HCT116 (cell line): Measurements from ENCODE around the gene RBMS1. TPM values are rescaled to one million over a fixed set of nuclear protein-coding genes. Genes with fewer than 3 reads are reported as not detected.

Experiments
- ATAC-seq: fragments of 200-7000 bp; cut with Tn5 transposase; 2 replicates; pipeline ENCODE4 v1.9.1; 2020; ENCODE audit warnings: mild to moderate bottlenecking, moderate library complexity
- BruUV-seq: library from RNA; stranded (reverse); fragments of 400-500 nt; replicated peaks from 2 replicates; lab custom pipeline; 2021; lab: Mats Ljungman, UMichigan
- CTCF ChIA-PET: fragments of 300-600 bp; sonication (Branson Sonifier 250); formaldehyde crosslinking; loops from one replicate; lab custom pipeline; 2021; ENCODE audit warnings: antibody characterized with exemption; lab: Charles Lee
- POLR2A ChIA-PET: fragments of 300-600, 350-600 bp; sonication (Branson Sonifier 250); formaldehyde crosslinking; loops from one replicate; lab custom pipeline; 2021; ENCODE audit warnings: antibody characterized with exemption; lab: Charles Lee
- RAD21 ChIA-PET, 2 experiments: fragments of 300-600 bp; sonication (Branson Sonifier 250); formaldehyde crosslinking; loops; one replicate each; lab custom pipeline; 2023; ENCODE audit warnings: low total read pairs in 2 of 2; ENCODE audit not compliant: uncharacterized antibody in 2 of 2, unreplicated experiment in 2 of 2, low non-redundant PET in 1 of 2; lab: Charles Lee
- DNase-seq: peaks from one replicate; pipeline ENCODE4 v3.0.0-alpha.2; 2010; ENCODE audit warnings: low read depth, low spot score
- H2AFZ ChIP-seq: fragments of 200-600 bp; shearing (Covaris generic), sonication (generic); 2 replicates; pipeline ENCODE4 v1.6.1; 2017; ENCODE audit warnings: low read depth, mixed run types, mixed read lengths, antibody characterized with exemption, low read length; ENCODE audit not compliant: poor library complexity, severe bottlenecking
- H3K27ac ChIP-seq: 2 replicates; pipeline ENCODE4 v1.5.1; 2012; ENCODE audit warnings: low read depth, low read length
- H3K27me3 ChIP-seq: fragments of 200-600 bp; sonication (generic); 2 replicates; pipeline ENCODE4 v1.6.1; 2016; ENCODE audit warnings: mixed run types, low read length, mixed read lengths; ENCODE audit not compliant: insufficient read depth
- H3K36me3 ChIP-seq, 2 experiments: fragments of 200-500 bp in 1 of 2; fragments of 200-600 bp in 1 of 2; sonication (Bioruptor generic) in 1 of 2; sonication (generic) in 1 of 2; 2 replicates each; pipeline versions ENCODE4 v1.5.1 to v1.6.1; 2014 to 2016; ENCODE audit warnings: low read length in 2 of 2, inconsistent platforms in 1 of 2, mixed read lengths in 1 of 2, mixed run types in 1 of 2; ENCODE audit not compliant: insufficient read depth in 2 of 2, control insufficient read depth in 1 of 2
- H3K4me1 ChIP-seq, 2 experiments: fragments of 200-600 bp in 1 of 2; sonication (generic) in 1 of 2; 2 replicates each; pipeline versions ENCODE4 v1.5.1 to v1.6.1; 2012 to 2017; ENCODE audit warnings: low read length in 2 of 2, inconsistent platforms in 1 of 2, mild to moderate bottlenecking in 1 of 2, mixed read lengths in 1 of 2, mixed run types in 1 of 2, moderate library complexity in 1 of 2; ENCODE audit not compliant: insufficient read depth in 2 of 2, control insufficient read depth in 1 of 2
- H3K4me2 ChIP-seq: fragments of 200-600 bp; sonication (generic); 2 replicates; pipeline ENCODE4 v1.6.1; 2017; ENCODE audit warnings: mixed run types, low read length, mixed read lengths
- H3K4me3 ChIP-seq, 2 experiments: fragments of 200-600 bp in 1 of 2; sonication (generic) in 1 of 2; replicated peaks in 1 of 2; 2 replicates each; pipeline ENCODE4 v1.5.1; 2011 to 2016; ENCODE audit warnings: low read length in 2 of 2, control low read depth in 1 of 2, low read depth in 1 of 2, mild to moderate bottlenecking in 1 of 2, mixed read lengths in 1 of 2, mixed run types in 1 of 2
- H3K79me2 ChIP-seq: fragments of 200-600 bp; sonication (generic); 2 replicates; pipeline ENCODE4 v1.6.1; 2017; ENCODE audit warnings: mild to moderate bottlenecking, mixed run types, low read length, moderate library complexity, mixed read lengths; ENCODE audit not compliant: insufficient read depth
- H3K9ac ChIP-seq: fragments of 200-600 bp; sonication (generic); 2 replicates; pipeline ENCODE4 v1.6.1; 2016; ENCODE audit warnings: low read length, mixed read lengths
- H3K9me2 ChIP-seq: fragments of 200-600 bp; sonication (generic), shearing (Covaris generic); 2 replicates; pipeline ENCODE4 v1.6.1; 2017; ENCODE audit warnings: mixed run types, mild to moderate bottlenecking, moderate library complexity; ENCODE audit not compliant: insufficient read depth
- H3K9me3 ChIP-seq, 2 experiments: fragments of 200-500 bp in 1 of 2; fragments of 200-600 bp in 1 of 2; sonication (Bioruptor generic) in 1 of 2; sonication (generic) in 1 of 2; 2 replicates each; pipeline ENCODE4 v1.6.1; 2014 to 2017; ENCODE audit warnings: low read length in 2 of 2, mixed read lengths in 2 of 2, inconsistent platforms in 1 of 2, low read depth in 1 of 2, mild to moderate bottlenecking in 1 of 2, mixed run types in 1 of 2, moderate library complexity in 1 of 2; ENCODE audit not compliant: control insufficient read depth in 1 of 2, insufficient read depth in 1 of 2
- H4K20me1 ChIP-seq: fragments of 200-600 bp; sonication (generic), shearing (Covaris generic); 2 replicates; pipeline ENCODE4 v1.6.1; 2017; ENCODE audit warnings: mixed run types, mild to moderate bottlenecking, moderate library complexity; ENCODE audit not compliant: insufficient read depth
- CBX3 ChIP-seq: IDR thresholded peaks from 2 replicates; pipeline ENCODE4 v1.6.1; 2012; ENCODE audit warnings: low read depth
- EGR1 ChIP-seq: IDR thresholded peaks from 2 replicates; pipeline ENCODE4 v1.6.1; 2012; ENCODE audit warnings: low read depth
- ELF1 ChIP-seq: IDR thresholded peaks from 2 replicates; pipeline ENCODE4 v1.6.1; 2012; ENCODE audit warnings: low read depth, borderline replicate concordance
- EZH2 ChIP-seq: fragments of 200-600 bp; sonication (generic); IDR thresholded peaks from 2 replicates; pipeline ENCODE4 v1.6.1; 2017; ENCODE audit warnings: antibody characterized with exemption, mixed run types
- EZH2phosphoT487 ChIP-seq: fragments of 200-600 bp; IDR thresholded peaks from 2 replicates; pipeline ENCODE4 v1.6.1; 2018; ENCODE audit warnings: antibody characterized with exemption, borderline replicate concordance
- FOSL1 ChIP-seq: IDR thresholded peaks from 2 replicates; pipeline ENCODE4 v1.6.1; 2012; ENCODE audit warnings: low read depth
- JUND ChIP-seq: IDR thresholded peaks from 2 replicates; pipeline ENCODE4 v1.6.1; 2012
- POLR2AphosphoS5 ChIP-seq: IDR thresholded peaks from 2 replicates; pipeline ENCODE4 v1.6.1; 2011; ENCODE audit warnings: mild to moderate bottlenecking, low read depth, low read length, moderate library complexity
- RAD21 ChIP-seq: IDR thresholded peaks from 2 replicates; pipeline ENCODE4 v1.6.1; 2012; ENCODE audit warnings: low read depth, mild to moderate bottlenecking
- SIN3A ChIP-seq: IDR thresholded peaks from 2 replicates; pipeline ENCODE4 v1.6.1; 2012; ENCODE audit warnings: low read depth
- SP1 ChIP-seq: IDR thresholded peaks from 2 replicates; pipeline ENCODE4 v1.6.1; 2012; ENCODE audit warnings: low read depth
- SRF ChIP-seq: IDR thresholded peaks from 2 replicates; pipeline ENCODE4 v1.6.1; 2012; ENCODE audit warnings: low read depth
- YY1 ChIP-seq: IDR thresholded peaks from 2 replicates; pipeline ENCODE4 v1.6.1; 2011; ENCODE audit warnings: low read length, low read depth, moderate library complexity, mild to moderate bottlenecking; ENCODE audit not compliant: insufficient replicate concordance; ENCODE audit errors: extremely low read depth
- ZFX ChIP-seq: fragments of 450-650 bp; IDR thresholded peaks from 2 replicates; pipeline ENCODE4 v1.6.1; 2017
- ZNF274 ChIP-seq: fragments of 200-500 bp; sonication (Bioruptor generic); IDR thresholded peaks from 2 replicates; pipeline ENCODE4 v1.6.1; 2014; ENCODE audit warnings: mild to moderate bottlenecking, low read depth, low read length, inconsistent platforms
- intact Hi-C: fragments of 100-400 bp; cut with micrococcal nuclease; formaldehyde crosslinking; loops from 2 replicates; pipeline ENCODE4 v1.10.0; 2022
- total RNA-seq: library from RNA; stranded (reverse); gene quantifications from one replicate; pipeline ENCODE4 v1.2.1, GENCODE V29; 2021; ENCODE audit not compliant: unreplicated experiment
- TF ChIP-seq, protein P1 (sequence below): IDR thresholded peaks from 2 replicates; pipeline ENCODE4 v1.6.1; 2011; ENCODE audit warnings: mild to moderate bottlenecking, low read length, moderate library complexity; ENCODE audit not compliant: insufficient replicate concordance; ENCODE audit errors: extremely low read depth
- TF ChIP-seq, protein P2 (sequence below): IDR thresholded peaks from 2 replicates; pipeline ENCODE4 v1.6.1; 2012
- TF ChIP-seq, protein P3 (sequence below): IDR thresholded peaks from 2 replicates; pipeline ENCODE4 v1.6.1; 2012; ENCODE audit warnings: low read depth

RBMS1 gene
- total RNA-seq, 1 experiment from 2014 or later, result 17.6 TPM

DNA sequence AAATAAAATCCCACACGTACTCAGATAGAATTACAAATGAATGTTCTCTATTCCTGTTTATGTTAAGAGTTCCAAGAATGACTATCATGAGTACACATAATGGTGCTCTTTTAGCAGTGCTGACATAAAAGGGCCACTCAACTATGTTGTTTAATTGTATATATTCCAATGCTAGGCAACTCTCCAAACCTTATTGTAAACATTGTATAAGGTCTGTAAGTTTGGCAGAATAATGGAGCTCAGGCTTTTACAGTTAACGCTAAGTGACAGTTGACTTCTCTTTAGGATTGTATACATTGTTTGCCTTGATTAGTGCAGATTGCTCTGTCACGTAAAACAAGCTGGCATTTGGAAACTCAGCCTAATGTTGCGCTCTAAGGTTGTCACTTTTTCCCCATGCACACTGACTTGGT is 20.8 kb downstream of the RBMS1 start:
- Histone ChIP-seq H3K36me3 (no peaks in the 10 kb centered on the region), H3K4me1 (no peaks in the 10 kb centered on the region), H3K9ac (no peak overlapping the region), H3K27me3 (no peaks in the 10 kb centered on the region), H3K4me2 (no peak overlapping the region), H4K20me1 (no peaks in the 10 kb centered on the region), H3K27ac (no peak overlapping the region), H3K9me2 (no peaks in the 10 kb centered on the region), H3K9me3 (no peaks in the 10 kb centered on the region), H2AFZ (no peak overlapping the region), H3K4me3 (no peak overlapping the region), H3K79me2 (no peaks in the 10 kb centered on the region)
- no peak for TF ChIP-seq POLR2AphosphoS5
- TF ChIP-seq, protein P1, sequence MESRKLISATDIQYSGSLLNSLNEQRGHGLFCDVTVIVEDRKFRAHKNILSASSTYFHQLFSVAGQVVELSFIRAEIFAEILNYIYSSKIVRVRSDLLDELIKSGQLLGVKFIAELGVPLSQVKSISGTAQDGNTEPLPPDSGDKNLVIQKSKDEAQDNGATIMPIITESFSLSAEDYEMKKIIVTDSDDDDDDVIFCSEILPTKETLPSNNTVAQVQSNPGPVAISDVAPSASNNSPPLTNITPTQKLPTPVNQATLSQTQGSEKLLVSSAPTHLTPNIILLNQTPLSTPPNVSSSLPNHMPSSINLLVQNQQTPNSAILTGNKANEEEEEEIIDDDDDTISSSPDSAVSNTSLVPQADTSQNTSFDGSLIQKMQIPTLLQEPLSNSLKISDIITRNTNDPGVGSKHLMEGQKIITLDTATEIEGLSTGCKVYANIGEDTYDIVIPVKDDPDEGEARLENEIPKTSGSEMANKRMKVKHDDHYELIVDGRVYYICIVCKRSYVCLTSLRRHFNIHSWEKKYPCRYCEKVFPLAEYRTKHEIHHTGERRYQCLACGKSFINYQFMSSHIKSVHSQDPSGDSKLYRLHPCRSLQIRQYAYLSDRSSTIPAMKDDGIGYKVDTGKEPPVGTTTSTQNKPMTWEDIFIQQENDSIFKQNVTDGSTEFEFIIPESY, result no peak
- TF ChIP-seq ZNF274, result no peak
- TF ChIP-seq ZFX, result no peak
- TF ChIP-seq SIN3A, result no peak
- TF ChIP-seq, protein P2, sequence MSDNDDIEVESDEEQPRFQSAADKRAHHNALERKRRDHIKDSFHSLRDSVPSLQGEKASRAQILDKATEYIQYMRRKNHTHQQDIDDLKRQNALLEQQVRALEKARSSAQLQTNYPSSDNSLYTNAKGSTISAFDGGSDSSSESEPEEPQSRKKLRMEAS, result no peak
- TF ChIP-seq EZH2, result no peak
- no peak for TF ChIP-seq CBX3
- no peak for TF ChIP-seq ELF1
- TF ChIP-seq SP1, result no peak
- TF ChIP-seq EGR1, result no peak
- no peak for TF ChIP-seq JUND
- no peak for TF ChIP-seq YY1
- TF ChIP-seq FOSL1, result no peak
- TF ChIP-seq, protein P3, sequence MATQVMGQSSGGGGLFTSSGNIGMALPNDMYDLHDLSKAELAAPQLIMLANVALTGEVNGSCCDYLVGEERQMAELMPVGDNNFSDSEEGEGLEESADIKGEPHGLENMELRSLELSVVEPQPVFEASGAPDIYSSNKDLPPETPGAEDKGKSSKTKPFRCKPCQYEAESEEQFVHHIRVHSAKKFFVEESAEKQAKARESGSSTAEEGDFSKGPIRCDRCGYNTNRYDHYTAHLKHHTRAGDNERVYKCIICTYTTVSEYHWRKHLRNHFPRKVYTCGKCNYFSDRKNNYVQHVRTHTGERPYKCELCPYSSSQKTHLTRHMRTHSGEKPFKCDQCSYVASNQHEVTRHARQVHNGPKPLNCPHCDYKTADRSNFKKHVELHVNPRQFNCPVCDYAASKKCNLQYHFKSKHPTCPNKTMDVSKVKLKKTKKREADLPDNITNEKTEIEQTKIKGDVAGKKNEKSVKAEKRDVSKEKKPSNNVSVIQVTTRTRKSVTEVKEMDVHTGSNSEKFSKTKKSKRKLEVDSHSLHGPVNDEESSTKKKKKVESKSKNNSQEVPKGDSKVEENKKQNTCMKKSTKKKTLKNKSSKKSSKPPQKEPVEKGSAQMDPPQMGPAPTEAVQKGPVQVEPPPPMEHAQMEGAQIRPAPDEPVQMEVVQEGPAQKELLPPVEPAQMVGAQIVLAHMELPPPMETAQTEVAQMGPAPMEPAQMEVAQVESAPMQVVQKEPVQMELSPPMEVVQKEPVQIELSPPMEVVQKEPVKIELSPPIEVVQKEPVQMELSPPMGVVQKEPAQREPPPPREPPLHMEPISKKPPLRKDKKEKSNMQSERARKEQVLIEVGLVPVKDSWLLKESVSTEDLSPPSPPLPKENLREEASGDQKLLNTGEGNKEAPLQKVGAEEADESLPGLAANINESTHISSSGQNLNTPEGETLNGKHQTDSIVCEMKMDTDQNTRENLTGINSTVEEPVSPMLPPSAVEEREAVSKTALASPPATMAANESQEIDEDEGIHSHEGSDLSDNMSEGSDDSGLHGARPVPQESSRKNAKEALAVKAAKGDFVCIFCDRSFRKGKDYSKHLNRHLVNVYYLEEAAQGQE, result no peak
- no peak for TF ChIP-seq SRF
- no peak for TF ChIP-seq RAD21
- no peak for TF ChIP-seq EZH2phosphoT487
- intact Hi-C loops, result no loop called here
- DNase-seq (no peak), ATAC-seq (no peak)
- ChIA-PET RAD21 (no interaction called here), CTCF (no interaction called here), POLR2A (no interaction called here)
- no TSS peak for BruUV-seq
